Superior temporal gyrus (tissue), 1 donor: Measurements from ENCODE around the gene CD300LD.

Source experiments
- DNase-seq: peaks from one replicate; pipeline ENCODE4 v3.0.0-alpha.2; 2016; ENCODE audit errors: extremely low spot score

CD300LD gene

DNA sequence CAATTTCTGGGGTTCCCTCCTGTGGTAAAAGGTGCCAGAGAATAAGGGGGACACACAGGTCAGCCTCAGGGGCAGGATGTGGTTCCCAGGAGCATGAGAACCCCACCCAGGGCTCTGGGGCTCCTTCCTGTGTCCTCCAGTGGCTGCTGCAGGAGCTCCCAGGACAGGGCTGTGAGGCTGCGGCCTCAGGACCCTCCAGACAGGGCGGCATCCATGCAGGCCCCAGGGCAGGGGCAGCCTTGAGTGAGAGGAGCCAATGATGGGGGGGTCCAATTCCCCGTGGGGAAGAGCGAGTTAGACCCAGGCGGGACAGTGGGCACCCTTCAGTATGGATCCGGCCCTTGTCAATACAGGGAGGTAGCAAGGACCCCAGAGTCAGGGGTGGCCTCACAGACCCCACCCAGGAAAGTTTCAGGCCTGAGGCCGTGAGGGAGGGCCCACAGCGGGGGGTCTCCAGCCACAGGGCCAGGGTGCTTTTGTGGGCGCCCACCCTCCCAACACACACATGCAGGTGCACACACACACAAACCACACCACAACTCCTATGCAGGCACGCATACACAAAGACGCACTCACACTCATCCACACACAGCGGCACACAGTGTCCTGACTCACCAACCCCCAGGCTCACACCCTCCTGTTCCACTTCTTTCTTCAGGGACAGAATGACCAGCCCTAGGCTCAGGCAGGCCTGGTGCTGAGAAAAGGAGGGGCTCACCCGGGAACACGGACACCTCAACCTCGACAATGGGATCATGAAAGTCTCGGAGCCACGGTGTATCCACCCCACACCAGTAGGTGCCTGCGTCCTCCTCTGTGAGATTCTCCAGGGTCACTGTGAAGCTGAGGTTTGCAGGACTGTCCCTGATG, 48.0 kb downstream of the CD300LD start:
- no peak for DNase-seq

GRCh38 chr17:74543406-74543805, 48.7 kb downstream of the CD300LD start:
- DNase-seq = no peak

- no peak for DNase-seq
Observed at GRCh38 chr17:74542727-74543383, 49.2 kb downstream of the CD300LD start.

- DNase-seq = no peak
Observed at GRCh38 chr17:74542166-74542565, 49.9 kb downstream of the CD300LD start.

DNA sequence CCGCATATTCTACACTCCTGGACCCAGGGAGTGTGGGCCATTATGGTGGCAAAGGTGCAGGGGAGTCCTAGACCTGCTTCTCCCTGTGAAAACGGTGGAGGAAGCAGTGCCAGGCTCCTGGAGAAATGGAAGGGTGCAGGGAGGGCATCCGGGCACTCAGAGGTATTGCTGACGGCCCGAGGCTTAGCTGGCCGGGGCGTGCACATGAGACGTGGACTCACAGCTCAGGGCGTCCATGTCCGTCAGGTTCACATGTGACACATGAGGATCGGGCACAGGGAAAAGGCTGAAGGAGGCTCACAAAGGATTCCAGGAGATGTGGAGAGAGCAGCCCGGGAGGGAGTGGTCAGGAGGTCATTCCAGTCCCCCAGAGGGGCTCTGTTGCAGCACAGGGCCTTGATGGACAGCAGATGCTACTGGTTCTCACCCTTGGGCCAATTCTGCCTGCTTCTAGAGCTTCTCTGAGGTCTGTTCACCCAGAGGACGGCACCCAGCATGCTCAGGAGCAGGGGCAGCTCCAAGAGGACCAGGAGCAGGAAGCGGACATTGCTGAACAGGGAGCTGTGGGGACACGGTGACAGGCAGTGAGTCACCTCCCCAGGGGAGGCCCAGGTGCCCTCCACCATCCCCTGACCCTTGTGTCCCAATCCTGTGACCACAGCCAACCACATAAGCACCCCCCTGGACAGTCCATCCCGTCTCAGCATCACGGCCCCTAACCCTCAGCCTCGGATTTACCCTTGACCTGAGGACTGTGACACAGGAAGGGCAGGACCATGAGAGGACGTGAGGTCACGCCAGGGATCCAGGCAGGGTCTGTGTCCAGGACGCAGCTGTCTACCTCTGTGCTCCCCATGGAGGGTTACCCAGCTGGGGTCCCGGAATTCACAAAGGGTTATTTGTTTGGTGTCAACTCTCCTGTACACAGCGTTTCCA, 50.6 kb downstream of the CD300LD start:
- no peak for DNase-seq

DNA sequence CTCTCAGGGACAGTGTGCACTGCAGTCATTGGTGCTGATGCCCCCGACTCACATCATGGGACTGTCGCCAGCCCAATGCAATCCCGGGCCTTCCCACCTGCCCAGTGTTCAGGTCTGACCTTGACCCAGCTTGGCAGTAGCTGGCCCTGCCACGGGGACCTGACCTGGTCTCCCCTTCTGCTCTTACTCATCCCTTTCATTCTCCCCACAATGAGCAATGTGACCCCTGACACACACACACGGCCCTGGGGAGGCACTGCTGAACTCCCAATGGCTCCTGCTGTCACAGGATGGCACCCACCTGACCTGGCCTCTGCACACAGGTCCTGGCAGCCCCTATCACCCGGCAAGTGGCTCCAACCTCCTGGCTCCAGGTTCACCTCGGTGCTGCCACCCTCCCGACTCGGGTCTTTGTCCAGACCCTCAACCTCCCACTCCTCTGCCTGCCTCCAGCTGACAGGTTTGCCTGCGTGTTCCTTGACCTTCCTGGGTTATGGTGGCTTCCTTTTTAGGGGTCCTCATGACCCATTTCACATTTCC, 52.7 kb downstream of the CD300LD start:
- DNase-seq = no peak

DNA sequence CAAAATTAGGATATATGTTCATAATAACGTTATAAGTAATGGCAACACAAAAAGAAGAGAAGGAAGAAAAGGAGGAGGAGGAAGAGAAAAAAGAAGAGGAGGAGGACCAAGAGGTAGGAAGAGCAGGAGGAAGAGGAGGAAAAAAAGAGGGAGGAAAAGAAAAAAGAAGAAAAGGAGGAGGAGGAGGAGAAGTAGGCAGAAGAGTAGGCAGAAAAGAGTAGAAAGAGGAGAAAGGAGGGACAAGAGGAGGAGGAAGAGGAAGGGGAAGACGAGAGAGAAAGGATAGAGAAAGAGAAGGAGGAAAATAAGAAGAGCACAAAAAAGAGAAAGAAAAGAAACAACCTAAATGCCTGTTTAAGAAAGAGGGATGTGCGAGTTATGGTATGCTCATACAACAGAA, 55.2 kb downstream of the CD300LD start:
- DNase-seq = no peak

GRCh38 chr17:74532115-74532514, 60.0 kb downstream of the CD300LD start:
- peak; percentile 24 for DNase-seq

DNA sequence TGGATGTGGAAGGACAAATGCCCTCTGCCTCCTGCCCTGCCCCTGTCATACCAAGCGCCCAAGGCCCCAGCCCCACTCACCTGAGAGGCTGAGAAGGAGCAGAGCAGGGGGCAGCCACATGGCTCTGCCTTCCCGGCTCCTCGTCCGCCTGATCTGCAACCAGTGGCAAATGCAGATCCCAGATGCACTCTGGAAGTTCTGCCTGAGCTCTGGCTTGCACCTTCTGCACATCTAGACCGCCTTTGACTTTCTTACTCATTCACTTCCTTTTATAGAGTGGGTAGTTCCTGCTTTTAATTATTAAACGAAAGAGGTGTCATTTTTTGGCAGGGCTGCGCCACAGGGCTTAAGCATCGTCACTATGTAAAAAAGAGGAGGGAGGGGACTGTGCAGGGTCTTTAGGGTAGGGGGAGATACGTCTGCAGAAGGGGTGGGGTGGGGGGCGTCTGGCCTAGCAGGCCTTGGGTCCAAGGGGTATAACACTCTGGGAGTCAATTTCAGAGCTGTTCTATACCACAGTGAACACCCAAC, 60.8 kb downstream of the CD300LD start, which contains the start of gene CD300LB:
TSS of gene CD300LB (minus strand) at position 245 of the 531 bp plus-strand sequence. CDS start at position 120, 125 bp downstream.
- DNase-seq = no peak

GRCh38 chr17:74530831-74531150, 61.3 kb downstream of the CD300LD start:
- no peak for DNase-seq
